Stomach smooth muscle (tissue), 2 donors: ENCODE measurements around the gene CCL13.

ENCODE experiments used
- H3K27ac ChIP-seq: one replicate; pipeline ENCODE4 v1.7.0; 2013; ENCODE audit warnings: mild to moderate bottlenecking, low read length, inconsistent platforms
- H3K27me3 ChIP-seq, 2 donors: one replicate each; pipeline ENCODE4 v1.7.0; 2013; ENCODE audit warnings: low read length in 2 of 2; ENCODE audit not compliant: insufficient read depth in 2 of 2, control insufficient read depth in 1 of 2
- H3K36me3 ChIP-seq, 2 donors: one replicate each; pipeline ENCODE4 v1.7.0; 2013; ENCODE audit warnings: low read length in 2 of 2; ENCODE audit not compliant: control insufficient read depth in 2 of 2, insufficient read depth in 2 of 2
- H3K4me1 ChIP-seq: one replicate; pipeline ENCODE4 v1.7.0; 2013; ENCODE audit warnings: low read length; ENCODE audit not compliant: control insufficient read depth, insufficient read depth
- H3K4me3 ChIP-seq, 2 donors: one replicate each; pipeline ENCODE4 v1.7.0; 2013; ENCODE audit warnings: low read length in 2 of 2
- H3K9ac ChIP-seq, 2 donors: one replicate each; pipeline ENCODE4 v1.7.0; 2013; ENCODE audit warnings: low read length in 2 of 2, mild to moderate bottlenecking in 1 of 2
- H3K9me3 ChIP-seq, 2 donors: one replicate each; pipeline ENCODE4 v1.7.0; 2013; ENCODE audit warnings: low read length in 2 of 2; ENCODE audit not compliant: control insufficient read depth in 2 of 2
- donor health status: healthy.
- donor health status: Pancreatic carcinoma.

The CCL13 gene

GRCh38 chr17:34398990-34399389 lies 42.7 kb downstream of the CCL13 start:
- Histone ChIP-seq H3K36me3 (no peaks in the 10 kb centered on the region), H3K27ac (no peak overlapping the region), H3K4me3 (no peak overlapping the region), H3K9me3 (no peaks in the 10 kb centered on the region), H3K4me1 (no peaks in the 10 kb centered on the region), H3K9ac (no peak overlapping the region), H3K27me3 (peaks cover 2 to 7% of the 10 kb centered on the region in 2 donors)

GRCh38 chr17:34399725-34400124 lies 43.4 kb downstream of the CCL13 start:
- Histone ChIP-seq H3K36me3 (no peaks in the 10 kb centered on the region), H3K4me3 (no peak overlapping the region), H3K9me3 (no peaks in the 10 kb centered on the region), H3K4me1 (no peaks in the 10 kb centered on the region), H3K9ac (no peak overlapping the region), H3K27ac (no peak overlapping the region), H3K27me3 (peaks cover 2 to 7% of the 10 kb centered on the region in 2 donors)

DNA sequence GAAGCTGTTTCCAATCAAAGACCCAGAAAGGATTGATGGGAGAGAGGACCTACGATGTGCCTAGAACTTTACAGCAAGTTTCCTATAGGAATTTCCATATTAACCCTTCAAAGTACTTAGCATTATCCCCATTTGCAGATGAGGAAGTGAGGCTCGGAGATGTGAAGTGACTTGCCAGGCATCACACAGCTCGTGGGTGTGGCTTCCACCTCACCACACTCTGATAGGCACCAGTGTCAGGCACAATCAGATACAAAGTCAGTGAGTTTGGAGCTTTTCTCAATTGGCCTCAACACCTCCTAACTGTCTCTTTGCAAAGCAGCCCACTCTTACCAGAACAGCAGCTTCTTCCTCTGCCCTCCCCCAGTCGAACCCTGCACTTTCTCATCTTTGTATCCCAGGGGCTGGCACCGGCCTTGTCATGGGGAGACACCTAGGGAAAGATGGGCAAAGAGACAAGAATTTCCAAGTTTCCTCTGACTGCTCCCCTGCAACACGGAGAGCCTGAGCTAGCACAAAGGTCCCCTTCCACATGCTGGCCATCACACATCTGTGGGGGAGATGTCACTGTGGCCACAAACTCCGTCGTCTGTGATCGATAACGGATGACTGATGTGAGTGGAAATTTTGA lies 44.1 kb downstream of the CCL13 start:
- Histone ChIP-seq H3K9ac (no peak overlapping the region), H3K4me1 (no peaks in the 10 kb centered on the region), H3K27ac (no peak overlapping the region), H3K9me3 (no peaks in the 10 kb centered on the region), H3K36me3 (no peaks in the 10 kb centered on the region), H3K4me3 (no peak overlapping the region), H3K27me3 (peaks cover 2 to 7% of the 10 kb centered on the region in 2 donors)

DNA sequence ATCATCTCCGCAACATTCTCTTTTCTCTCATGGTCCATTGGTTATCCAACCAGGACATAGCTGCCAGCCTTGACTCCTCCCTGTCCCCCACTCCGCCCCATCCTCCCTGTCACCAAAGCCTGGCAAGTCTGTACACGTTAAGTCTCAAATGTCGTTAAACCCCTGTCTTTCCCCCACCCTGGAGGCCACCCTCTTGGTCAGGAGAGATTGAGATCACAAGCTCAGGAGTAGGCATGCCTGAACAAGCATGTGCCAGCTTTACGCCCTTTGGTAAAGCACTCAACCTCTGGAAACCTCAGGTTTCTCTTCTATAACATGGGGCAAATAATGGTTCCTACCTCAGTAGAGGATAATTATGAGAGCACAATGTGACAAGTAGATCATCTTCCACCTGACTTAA lies 44.9 kb downstream of the CCL13 start:
- no peak overlapping the region for H3K9ac ChIP-seq
- H3K4me3 ChIP-seq = no peak overlapping the region
- H3K27ac ChIP-seq = no peak overlapping the region
- H3K4me1 ChIP-seq = no peaks in the 10 kb centered on the region
- peaks cover 2 to 7% of the 10 kb centered on the region in 2 donors for H3K27me3 ChIP-seq
- no peaks in the 10 kb centered on the region for H3K36me3 ChIP-seq
- H3K9me3 ChIP-seq = no peaks in the 10 kb centered on the region

DNA sequence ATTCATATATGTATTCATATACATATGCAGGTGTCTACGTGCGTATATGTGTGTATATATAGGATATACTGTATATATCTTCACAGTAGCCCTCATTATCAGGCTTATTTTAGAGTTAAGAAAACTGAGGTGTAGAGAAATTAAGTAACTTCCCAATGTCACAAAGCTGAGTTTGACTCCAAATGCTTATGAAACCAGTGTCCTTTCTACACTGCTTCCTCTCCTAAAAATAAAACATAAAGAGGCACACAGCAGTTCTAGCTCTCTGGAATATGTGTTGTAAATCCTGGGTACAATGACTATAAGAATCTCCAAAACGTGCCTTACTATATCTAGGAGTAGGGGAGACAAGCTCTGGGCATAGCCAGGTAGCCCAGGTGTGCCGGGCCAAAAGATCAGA lies 46.7 kb downstream of the CCL13 start:
- Histone ChIP-seq H3K9me3 (no peaks in the 10 kb centered on the region), H3K27me3 (peaks cover 7 to 9% of the 10 kb centered on the region in 2 donors), H3K9ac (no peak overlapping the region), H3K36me3 (no peaks in the 10 kb centered on the region), H3K4me3 (no peak overlapping the region), H3K4me1 (no peaks in the 10 kb centered on the region), H3K27ac (no peak overlapping the region)

DNA sequence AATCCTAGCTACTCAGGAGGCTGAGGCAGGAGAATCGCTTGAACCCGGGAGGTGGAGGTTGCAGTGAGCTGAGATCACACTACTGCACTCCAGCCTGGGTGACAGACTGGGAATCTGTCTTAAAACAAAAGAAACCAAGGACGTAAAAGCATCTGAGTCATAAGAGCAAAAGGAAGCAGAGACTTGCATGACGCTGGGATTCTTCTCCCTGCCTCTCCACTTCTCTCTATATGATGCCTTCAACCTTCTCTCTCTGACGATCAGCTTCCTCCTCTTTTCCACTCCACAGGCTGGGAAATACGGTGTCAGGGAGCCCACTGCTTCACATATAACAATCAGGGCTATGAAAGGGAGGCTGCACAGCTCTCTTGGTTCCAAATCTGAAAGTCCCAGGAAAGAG lies 49.9 kb downstream of the CCL13 start:
- Histone ChIP-seq H3K9ac (no peak overlapping the region), H3K4me1 (no peaks in the 10 kb centered on the region), H3K27ac (no peak overlapping the region), H3K9me3 (no peaks in the 10 kb centered on the region), H3K27me3 (peaks cover 10 to 15% of the 10 kb centered on the region in 2 donors), H3K4me3 (no peak overlapping the region), H3K36me3 (no peaks in the 10 kb centered on the region)
